Effector memory CD4-positive, alpha-beta T cell (primary cell): ENCODE measurements around the gene ZDHHC14.
"Not testable (repeated sequence)": the region's sequence is repeated elsewhere in the genome, so short reads cannot be mapped to it uniquely, and the experiment has no call there.

Source experiments
- DNase-seq, 3 donors: peaks; one replicate each; pipeline ENCODE4 v3.0.0-alpha.2; 2020
- H3K27ac ChIP-seq: 2 replicates; pipeline ENCODE4 v1.7.0; 2013; ENCODE audit warnings: mild to moderate bottlenecking, low read length, moderate library complexity; ENCODE audit not compliant: insufficient read depth, poor library complexity, severe bottlenecking
- H3K27me3 ChIP-seq: replicated peaks from 2 replicates; pipeline ENCODE4 v1.7.0; 2013; ENCODE audit warnings: mild to moderate bottlenecking, low read length; ENCODE audit not compliant: insufficient read depth, control insufficient read depth, poor library complexity, severe bottlenecking
- H3K36me3 ChIP-seq: 2 replicates; pipeline ENCODE4 v1.7.0; 2013; ENCODE audit warnings: mild to moderate bottlenecking, low read length, moderate library complexity; ENCODE audit not compliant: control insufficient read depth, insufficient read depth
- H3K4me1 ChIP-seq: 2 replicates; pipeline ENCODE4 v1.7.0; 2013; ENCODE audit warnings: low read length, mild to moderate bottlenecking; ENCODE audit not compliant: control insufficient read depth, insufficient read depth, poor library complexity, severe bottlenecking
- H3K4me3 ChIP-seq: 2 replicates; pipeline ENCODE4 v1.7.0; 2013; ENCODE audit warnings: low read length, low read depth, mild to moderate bottlenecking; ENCODE audit not compliant: insufficient read depth, poor library complexity, severe bottlenecking
- H3K9me3 ChIP-seq: 2 replicates; pipeline ENCODE4 v1.7.0; 2013; ENCODE audit warnings: mild to moderate bottlenecking, low read length, moderate library complexity; ENCODE audit not compliant: control insufficient read depth

Gene ZDHHC14

DNA sequence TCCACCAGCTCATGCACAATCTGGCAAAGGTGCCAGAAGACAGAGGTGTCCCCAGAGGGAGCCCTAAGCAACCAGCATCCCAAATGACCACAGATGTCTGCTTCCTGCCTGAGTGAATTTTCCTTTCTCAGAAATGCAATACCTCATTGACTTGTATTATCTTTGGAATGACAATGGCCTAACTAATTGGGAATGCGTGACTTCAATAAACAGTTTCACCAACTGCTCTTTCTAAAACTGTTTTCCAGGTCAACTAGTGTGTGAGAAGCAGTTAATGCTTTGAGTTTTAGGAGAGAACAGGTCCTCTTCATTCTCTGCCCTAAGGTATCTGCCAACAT lies 333.1 kb downstream of the ZDHHC14 start:
- Histone ChIP-seq H3K4me3 (no peak overlapping the region), H3K36me3 (no peaks in the 10 kb centered on the region), H3K27me3 (peaks cover 3% of the 10 kb centered on the region), H3K27ac (no peak overlapping the region), H3K9me3 (no peaks in the 10 kb centered on the region), H3K4me1 (no peaks in the 10 kb centered on the region)
- DNase-seq: no peak

DNA sequence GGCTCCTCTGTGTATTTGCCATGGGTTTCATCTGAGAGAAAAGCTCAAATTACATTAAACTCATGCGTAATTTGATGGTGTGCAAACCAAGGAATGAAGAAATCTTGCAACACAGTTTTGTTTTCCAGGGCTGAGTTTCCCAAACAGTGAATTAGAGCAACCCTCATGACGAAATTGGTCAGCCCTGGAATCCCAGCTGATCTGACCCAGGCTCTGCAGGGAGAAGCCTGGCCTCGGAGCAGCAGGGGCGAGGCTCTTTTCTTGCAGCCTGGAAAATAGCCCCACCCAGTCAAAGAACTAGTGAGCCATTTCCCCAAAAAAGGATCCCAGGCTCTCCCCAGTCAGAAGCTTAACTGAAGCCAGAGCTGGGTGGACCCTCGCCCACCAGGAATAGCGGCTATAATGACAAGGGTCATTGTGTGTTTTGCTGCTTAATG lies 334.8 kb downstream of the ZDHHC14 start:
- Histone ChIP-seq H3K27me3 (peaks cover 3% of the 10 kb centered on the region), H3K36me3 (no peaks in the 10 kb centered on the region), H3K27ac (no peak overlapping the region), H3K4me1 (no peaks in the 10 kb centered on the region), H3K9me3 (no peaks in the 10 kb centered on the region), H3K4me3 (no peak overlapping the region)
- DNase-seq: no peak

DNA sequence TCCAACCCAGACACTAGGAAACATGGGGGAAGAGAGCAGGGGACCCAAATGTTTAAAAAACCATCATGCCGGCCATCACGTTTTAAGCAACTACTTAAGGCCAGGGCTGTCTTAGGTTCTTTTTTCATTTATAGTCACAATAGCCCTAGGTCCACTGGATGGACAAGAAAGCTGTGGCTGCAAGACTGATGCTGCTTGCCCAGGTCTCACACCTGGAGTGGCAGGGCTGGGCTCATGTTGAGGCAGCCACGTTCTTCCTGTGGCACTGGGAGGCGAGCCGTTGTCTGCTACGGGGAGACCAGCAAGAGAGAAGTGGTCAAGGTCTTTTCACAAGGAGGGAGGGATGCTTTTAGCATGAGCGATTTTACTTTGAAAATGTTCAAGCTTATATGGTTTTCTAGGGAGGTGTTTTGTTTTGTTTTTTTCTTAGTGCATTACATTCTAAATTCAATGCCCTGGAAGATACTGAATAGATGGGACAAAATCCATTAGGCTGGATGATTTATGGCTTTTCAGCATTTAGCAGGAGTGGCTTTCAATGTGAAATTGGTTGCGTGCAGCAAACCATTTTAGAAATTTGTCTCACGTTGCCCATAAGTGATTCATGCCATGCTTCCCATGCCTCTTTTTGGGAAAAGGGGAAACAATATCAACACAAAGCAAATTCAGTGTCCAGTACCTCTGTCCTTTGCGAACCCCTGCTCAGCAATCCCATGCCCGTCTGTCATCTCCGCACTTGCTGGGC lies 335.4 kb downstream of the ZDHHC14 start:
- Histone ChIP-seq H3K27me3 (peaks cover 3% of the 10 kb centered on the region), H3K4me1 (no peaks in the 10 kb centered on the region), H3K27ac (no peak overlapping the region), H3K36me3 (no peaks in the 10 kb centered on the region), H3K9me3 (no peaks in the 10 kb centered on the region), H3K4me3 (no peak overlapping the region)
- no peak for DNase-seq

DNA sequence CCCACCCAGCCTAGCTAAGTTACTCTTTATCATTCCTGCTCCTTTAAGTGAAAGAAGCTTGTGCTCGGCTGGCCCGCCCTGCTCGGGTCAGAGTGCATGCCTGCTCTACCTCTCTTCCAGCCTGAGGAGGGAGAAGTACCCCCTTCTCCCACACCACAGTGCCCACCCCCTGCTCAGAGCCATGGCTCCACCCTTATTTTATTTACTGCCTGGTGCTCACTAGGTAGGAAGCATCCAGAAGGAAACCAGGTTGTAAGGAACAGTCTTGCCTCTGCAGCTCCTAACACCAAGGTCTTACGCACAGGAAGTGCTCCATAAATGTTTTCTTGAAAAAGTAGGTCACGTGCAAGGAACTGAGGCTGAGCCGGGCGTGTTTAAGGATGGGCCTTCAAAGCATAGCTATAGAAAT lies 336.4 kb downstream of the ZDHHC14 start:
- no peak for DNase-seq
- Histone ChIP-seq H3K36me3 (no peaks in the 10 kb centered on the region), H3K4me3 (no peak overlapping the region), H3K27me3 (peaks cover 3% of the 10 kb centered on the region), H3K4me1 (no peaks in the 10 kb centered on the region), H3K9me3 (no peaks in the 10 kb centered on the region), H3K27ac (no peak overlapping the region)

DNA sequence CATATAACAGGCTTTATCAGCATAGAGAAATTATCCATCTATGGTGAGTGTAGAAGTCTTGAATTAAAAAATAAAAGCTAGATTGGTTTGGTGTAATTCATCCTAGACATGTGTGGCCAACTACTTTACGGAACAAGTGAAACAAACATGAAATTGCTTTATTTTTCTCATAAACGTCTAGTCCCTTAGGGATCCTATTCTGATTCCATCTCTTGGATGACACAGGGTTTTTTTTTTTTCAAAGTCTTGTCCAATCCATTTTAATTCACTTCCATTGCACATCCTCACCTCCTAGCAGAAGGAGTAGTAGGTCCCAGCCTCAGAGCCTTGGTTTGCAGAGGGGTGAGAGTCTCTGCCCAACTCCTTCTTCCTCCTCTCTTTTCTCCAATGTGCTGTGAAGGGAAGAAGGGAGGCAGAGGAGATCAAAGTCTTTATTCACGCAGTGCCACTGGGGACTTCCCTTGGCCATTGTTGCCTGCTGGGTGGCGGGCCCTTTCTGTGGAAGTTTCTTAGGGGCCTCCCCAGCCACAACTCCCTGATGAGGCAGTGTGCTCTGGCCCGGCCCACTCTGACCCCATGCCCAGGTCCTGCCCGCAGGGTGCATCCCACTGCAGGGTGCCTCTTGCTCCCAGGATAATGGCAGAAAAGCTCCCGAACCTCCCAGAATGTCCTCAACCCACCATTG lies 337.7 kb downstream of the ZDHHC14 start:
- Histone ChIP-seq H3K9me3 (no peaks in the 10 kb centered on the region), H3K4me3 (no peak overlapping the region), H3K27ac (no peak overlapping the region), H3K36me3 (no peaks in the 10 kb centered on the region), H3K27me3 (peaks cover 3% of the 10 kb centered on the region), H3K4me1 (no peaks in the 10 kb centered on the region)
- DNase-seq: no peak

DNA sequence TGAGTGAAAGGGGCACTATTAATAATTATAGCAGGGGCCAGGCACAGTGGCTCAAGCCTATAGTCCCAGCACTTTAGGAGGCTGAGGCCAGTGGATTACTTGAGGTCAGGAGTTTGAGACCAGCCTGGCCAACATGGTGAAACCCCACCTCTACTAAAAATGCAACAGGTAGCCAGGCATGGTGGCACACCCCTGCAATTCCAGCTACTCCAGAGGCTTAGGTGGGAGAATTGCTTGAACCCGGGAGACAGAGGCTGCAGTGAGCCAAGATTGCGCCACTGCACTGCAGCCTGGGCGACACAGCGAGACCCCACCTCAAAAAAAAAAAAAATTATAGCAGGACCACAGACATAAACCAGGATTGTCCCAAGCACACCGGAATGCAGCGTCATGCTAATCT lies 340.0 kb downstream of the ZDHHC14 start:
- H3K9me3 ChIP-seq, DNase-seq, H3K4me3 ChIP-seq, H3K27ac ChIP-seq, H3K4me1 ChIP-seq, H3K27me3 ChIP-seq, H3K36me3 ChIP-seq: not testable (repeated sequence)

DNA sequence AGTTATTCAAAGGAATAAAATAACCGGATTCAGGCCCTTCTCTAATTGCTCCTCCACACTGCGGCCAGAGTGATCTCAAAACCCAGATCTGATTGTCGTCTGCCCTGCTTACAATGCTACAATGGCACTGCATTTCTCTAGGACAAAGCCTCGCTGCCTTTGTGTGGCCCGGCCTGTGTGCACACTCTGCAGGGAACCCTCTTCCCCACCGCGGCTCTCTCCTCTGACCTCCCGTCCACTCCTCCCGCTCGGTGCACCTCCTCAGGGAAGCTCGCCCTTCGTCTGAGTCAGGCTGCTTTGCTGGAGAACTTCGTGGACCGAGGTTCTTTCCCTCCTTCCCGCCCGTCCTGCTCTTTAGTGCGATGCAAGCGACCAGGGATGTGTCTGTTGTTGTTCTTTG lies 340.4 kb downstream of the ZDHHC14 start:
- no peak overlapping the region for H3K27ac ChIP-seq
- no peak for DNase-seq
- no peaks in the 10 kb centered on the region for H3K4me1 ChIP-seq
- H3K27me3 ChIP-seq: no peaks in the 10 kb centered on the region
- H3K36me3 ChIP-seq: no peaks in the 10 kb centered on the region
- H3K9me3 ChIP-seq: no peaks in the 10 kb centered on the region
- H3K4me3 ChIP-seq: no peak overlapping the region

DNA sequence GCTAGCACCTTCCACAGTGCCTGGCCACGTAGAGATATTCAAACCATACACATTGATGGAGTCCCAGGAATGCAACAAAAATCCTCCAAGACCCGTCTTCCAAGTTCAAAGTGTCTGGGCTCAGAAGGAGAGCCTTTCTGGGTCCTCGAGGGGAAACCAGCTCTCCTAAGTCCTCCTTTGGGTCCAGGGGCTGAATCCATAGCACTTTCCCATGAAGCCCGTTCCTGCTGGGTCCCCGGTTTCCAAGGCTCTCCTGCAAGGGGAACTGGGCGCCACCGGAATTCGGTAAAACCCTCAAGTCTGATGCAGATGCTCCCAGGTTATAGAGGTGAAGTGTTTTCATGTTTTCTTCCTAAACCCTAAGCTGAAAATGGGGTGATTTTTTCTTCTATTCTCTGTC lies 340.8 kb downstream of the ZDHHC14 start:
- no peaks in the 10 kb centered on the region for H3K9me3 ChIP-seq
- no peaks in the 10 kb centered on the region for H3K27me3 ChIP-seq
- H3K4me1 ChIP-seq: no peaks in the 10 kb centered on the region
- no peaks in the 10 kb centered on the region for H3K36me3 ChIP-seq
- DNase-seq: no peak
- no peak overlapping the region for H3K27ac ChIP-seq
- no peak overlapping the region for H3K4me3 ChIP-seq

DNA sequence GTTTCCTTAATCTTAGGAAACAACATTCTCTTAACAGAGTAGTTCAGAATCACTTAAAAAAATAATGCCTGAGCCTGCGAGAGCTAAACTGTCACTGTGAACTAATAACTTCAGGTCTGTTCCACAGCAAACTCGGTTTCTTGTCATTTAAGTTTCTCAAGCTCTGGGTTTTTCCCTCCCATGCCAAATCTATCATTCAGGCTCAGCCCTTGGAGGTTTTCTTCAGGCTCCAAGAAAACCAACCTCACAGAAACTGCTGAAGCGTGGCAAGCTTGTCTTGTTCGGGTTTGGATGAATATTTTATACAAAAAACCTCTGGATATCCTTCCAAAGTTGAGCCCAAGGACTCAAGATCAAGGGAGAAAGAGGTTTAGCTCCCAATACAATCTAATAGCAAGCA lies 342.4 kb downstream of the ZDHHC14 start:
- no peak for DNase-seq
- no peaks in the 10 kb centered on the region for H3K27me3 ChIP-seq
- no peak overlapping the region for H3K4me3 ChIP-seq
- H3K27ac ChIP-seq: no peak overlapping the region
- no peaks in the 10 kb centered on the region for H3K36me3 ChIP-seq
- H3K4me1 ChIP-seq: no peaks in the 10 kb centered on the region
- no peaks in the 10 kb centered on the region for H3K9me3 ChIP-seq

DNA sequence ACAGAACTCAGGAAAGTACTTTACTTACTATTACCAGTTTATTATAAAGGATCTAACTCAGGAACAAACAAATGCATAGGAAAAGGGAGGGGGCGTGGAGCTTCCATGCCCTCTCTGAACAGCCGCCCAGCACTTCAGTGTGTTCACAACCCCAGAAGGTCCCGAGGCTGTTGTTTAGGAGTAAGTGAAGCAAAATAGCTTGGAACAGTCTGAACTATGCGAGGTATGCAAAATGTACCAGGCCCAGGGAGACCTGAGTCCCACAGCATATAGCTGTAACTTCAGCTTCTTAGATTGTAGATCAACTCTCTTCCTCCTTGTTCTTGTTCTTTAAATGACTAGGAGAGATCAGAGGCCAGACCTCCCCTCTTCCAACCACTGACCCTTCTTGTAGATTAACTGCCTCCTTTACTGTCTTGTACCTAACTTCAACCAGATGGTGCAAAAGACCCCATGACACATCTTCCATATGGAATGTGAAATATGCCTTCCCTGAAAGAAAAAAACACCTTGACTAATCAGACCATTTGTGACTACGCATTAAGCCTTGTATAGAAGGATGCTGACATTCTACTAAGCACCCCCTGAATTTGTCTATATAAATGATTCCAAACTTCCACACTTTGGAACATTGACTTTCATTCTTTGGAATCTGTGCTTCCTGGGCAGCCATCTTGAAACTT lies 343.3 kb downstream of the ZDHHC14 start:
- Histone ChIP-seq H3K4me3 (no peak overlapping the region), H3K9me3 (no peaks in the 10 kb centered on the region), H3K27me3 (no peaks in the 10 kb centered on the region), H3K36me3 (no peaks in the 10 kb centered on the region), H3K4me1 (no peaks in the 10 kb centered on the region), H3K27ac (no peak overlapping the region)
- DNase-seq: no peak
